ENCODE data around the gene AQP12A. TPM values are rescaled to one million over a fixed set of nuclear protein-coding genes. Genes with fewer than 3 reads are reported as not detected.

Gene AQP12A
- total RNA-seq, 1 donor from 2014 or later = not detected

GRCh38 chr2:240646900-240647502 is 44.7 kb upstream of the AQP12A start:
- TF ChIP-seq EZH2phosphoT487 (IDR thresholded peaks at IDR 0.05) (no peak), EZH2 (IDR thresholded peaks at IDR 0.05) (no peak)
- TF ChIP-seq, protein P1, sequence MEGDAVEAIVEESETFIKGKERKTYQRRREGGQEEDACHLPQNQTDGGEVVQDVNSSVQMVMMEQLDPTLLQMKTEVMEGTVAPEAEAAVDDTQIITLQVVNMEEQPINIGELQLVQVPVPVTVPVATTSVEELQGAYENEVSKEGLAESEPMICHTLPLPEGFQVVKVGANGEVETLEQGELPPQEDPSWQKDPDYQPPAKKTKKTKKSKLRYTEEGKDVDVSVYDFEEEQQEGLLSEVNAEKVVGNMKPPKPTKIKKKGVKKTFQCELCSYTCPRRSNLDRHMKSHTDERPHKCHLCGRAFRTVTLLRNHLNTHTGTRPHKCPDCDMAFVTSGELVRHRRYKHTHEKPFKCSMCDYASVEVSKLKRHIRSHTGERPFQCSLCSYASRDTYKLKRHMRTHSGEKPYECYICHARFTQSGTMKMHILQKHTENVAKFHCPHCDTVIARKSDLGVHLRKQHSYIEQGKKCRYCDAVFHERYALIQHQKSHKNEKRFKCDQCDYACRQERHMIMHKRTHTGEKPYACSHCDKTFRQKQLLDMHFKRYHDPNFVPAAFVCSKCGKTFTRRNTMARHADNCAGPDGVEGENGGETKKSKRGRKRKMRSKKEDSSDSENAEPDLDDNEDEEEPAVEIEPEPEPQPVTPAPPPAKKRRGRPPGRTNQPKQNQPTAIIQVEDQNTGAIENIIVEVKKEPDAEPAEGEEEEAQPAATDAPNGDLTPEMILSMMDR (IDR thresholded peaks at IDR 0.05) = no peak
- no peak overlapping the region for H3K4me3 ChIP-seq
- Mint-ChIP-seq H3K4me3 (no peak overlapping the region), H3K27ac (no peak overlapping the region), H3K9me3 (peaks cover 6% of the 10 kb centered on the region), H3K27me3 (ENCODE audit: insufficient read depth, low read depth) (peaks cover 11% of the 10 kb centered on the region), H3K36me3 (no peaks in the 10 kb centered on the region), H3K4me1 (peaks cover 29% of the 10 kb centered on the region)
- no peaks in the 10 kb centered on the region for H3F3A ChIP-seq (ENCODE audit: low read depth)
- no peaks in the 10 kb centered on the region for H3K79me2 ChIP-seq (ENCODE audit: low read depth)
- no peak overlapping the region for H2AFZ ChIP-seq (replicated peaks)
- no peak overlapping the region for H3K27ac ChIP-seq
- DNase-seq (ENCODE audit: low spot score) = no peak
- peaks cover 8% of the 10 kb centered on the region for H3K27me3 ChIP-seq
- H3K4me1 ChIP-seq = peaks cover 21% of the 10 kb centered on the region
- no peak overlapping the region for H3K4me2 ChIP-seq
- H3K9me3 ChIP-seq (ENCODE audit: low read depth) = no peaks in the 10 kb centered on the region
- H3K36me3 ChIP-seq = no peaks in the 10 kb centered on the region
- H3K9ac ChIP-seq = no peak overlapping the region
- no peaks in the 10 kb centered on the region for H4K20me1 ChIP-seq (ENCODE audit: low read depth)

GRCh38 chr2:240647503-240648154 is 44.0 kb upstream of the AQP12A start:
- H3K4me3 ChIP-seq = no peak overlapping the region
- H3K36me3 Mint-ChIP-seq = no peaks in the 10 kb centered on the region

GRCh38 chr2:240648155-240648649 is 43.5 kb upstream of the AQP12A start:
- peak overlapping the region; percentile 28 for H2AFZ ChIP-seq (replicated peaks)

More at GRCh38 chr2:240647503-240648154, 44.0 kb upstream of the AQP12A start:
- no peaks in the 10 kb centered on the region for H3K79me2 ChIP-seq (ENCODE audit: low read depth)
- DNase-seq (ENCODE audit: low spot score) = peak; percentile 22
- H3K4me1 ChIP-seq = peaks cover 21% of the 10 kb centered on the region
- TF ChIP-seq EZH2 (IDR thresholded peaks at IDR 0.05) (no peak), EZH2phosphoT487 (IDR thresholded peaks at IDR 0.05) (no peak)
- TF ChIP-seq, protein P1 (IDR thresholded peaks at IDR 0.05) = no peak
- H3K27me3 ChIP-seq = peaks cover 8% of the 10 kb centered on the region
- no peak overlapping the region for H2AFZ ChIP-seq (replicated peaks)
- Mint-ChIP-seq H3K4me3 (no peak overlapping the region), H3K27ac (no peak overlapping the region), H3K4me1 (peaks cover 29% of the 10 kb centered on the region), H3K9me3 (peaks cover 6% of the 10 kb centered on the region), H3K27me3 (ENCODE audit: insufficient read depth, low read depth) (peaks cover 14% of the 10 kb centered on the region)
- H3K4me2 ChIP-seq = no peak overlapping the region
- no peaks in the 10 kb centered on the region for H3F3A ChIP-seq (ENCODE audit: low read depth)
- H3K27ac ChIP-seq = no peak overlapping the region
- no peak overlapping the region for H3K9ac ChIP-seq
- no peaks in the 10 kb centered on the region for H3K36me3 ChIP-seq
- no peaks in the 10 kb centered on the region for H3K9me3 ChIP-seq (ENCODE audit: low read depth)
- H4K20me1 ChIP-seq (ENCODE audit: low read depth) = no peaks in the 10 kb centered on the region

More at GRCh38 chr2:240648155-240648649, 43.5 kb upstream of the AQP12A start:
- no peaks in the 10 kb centered on the region for H3K9me3 ChIP-seq (ENCODE audit: low read depth)
- no peak overlapping the region for H3K27ac ChIP-seq
- H3K27me3 ChIP-seq = peaks cover 8% of the 10 kb centered on the region
- Mint-ChIP-seq H3K4me1 (peaks cover 28% of the 10 kb centered on the region), H3K36me3 (no peaks in the 10 kb centered on the region), H3K9me3 (peaks cover 6% of the 10 kb centered on the region), H3K27me3 (ENCODE audit: insufficient read depth, low read depth) (peaks cover 15% of the 10 kb centered on the region), H3K4me3 (no peak overlapping the region), H3K27ac (peak overlapping the region; percentile 72)
- no peak overlapping the region for H3K4me2 ChIP-seq
- H3K79me2 ChIP-seq (ENCODE audit: low read depth) = no peaks in the 10 kb centered on the region
- no peak overlapping the region for H3K4me3 ChIP-seq
- TF ChIP-seq EZH2phosphoT487 (IDR thresholded peaks at IDR 0.05) (no peak), EZH2 (IDR thresholded peaks at IDR 0.05) (no peak)
- TF ChIP-seq, protein P1 (IDR thresholded peaks at IDR 0.05) = no peak
- no peak overlapping the region for H3K9ac ChIP-seq
- no peaks in the 10 kb centered on the region for H3K36me3 ChIP-seq
- no peak for DNase-seq (ENCODE audit: low spot score)
- no peaks in the 10 kb centered on the region for H3F3A ChIP-seq (ENCODE audit: low read depth)
- no peaks in the 10 kb centered on the region for H4K20me1 ChIP-seq (ENCODE audit: low read depth)
- peaks cover 21% of the 10 kb centered on the region for H3K4me1 ChIP-seq
